Smooth muscle cell (in vitro differentiated cells): ENCODE measurements around the gene KNTC1. TPM values are rescaled to one million over a fixed set of nuclear protein-coding genes. Genes with fewer than 3 reads are reported as not detected.
"Not testable (repeated sequence)": the region's sequence is repeated elsewhere in the genome, so short reads cannot be mapped to it uniquely, and the experiment has no call there.

Experiments
- DNase-seq: peaks from one replicate; lab custom pipeline; 2025; ENCODE audit not compliant: unreplicated experiment; lab: John Stamatoyannopoulos, UW
- H2AFZ ChIP-seq: fragments of 200-600 bp; sonication (generic); 2 replicates; pipeline ENCODE4 v1.6.0; 2016; ENCODE audit warnings: antibody characterized with exemption, low read depth, mild to moderate bottlenecking
- H3F3A ChIP-seq: fragments of 200-600 bp; sonication (generic); 2 replicates; pipeline ENCODE4 v1.6.0; 2017; ENCODE audit warnings: antibody characterized with exemption, low read depth
- H3K27ac ChIP-seq: fragments of 200-600 bp; sonication (generic); 2 replicates; pipeline ENCODE4 v1.5.1; 2016; ENCODE audit warnings: low read depth, mild to moderate bottlenecking
- H3K27me3 ChIP-seq: fragments of 200-600 bp; sonication (generic); 2 replicates; pipeline ENCODE4 v1.6.1; 2016; ENCODE audit warnings: low read depth, mild to moderate bottlenecking
- H3K36me3 ChIP-seq: fragments of 200-600 bp; sonication (generic); 2 replicates; pipeline ENCODE4 v1.5.1; 2016; ENCODE audit warnings: low read depth
- H3K4me1 ChIP-seq: fragments of 200-600 bp; sonication (generic); 2 replicates; pipeline ENCODE4 v1.5.1; 2016; ENCODE audit warnings: low read depth
- H3K4me2 ChIP-seq: fragments of 200-600 bp; sonication (generic); 2 replicates; pipeline ENCODE4 v1.6.0; 2016; ENCODE audit warnings: mild to moderate bottlenecking
- H3K4me3 ChIP-seq: fragments of 200-600 bp; sonication (generic); 2 replicates; pipeline ENCODE4 v1.5.1; 2016; ENCODE audit warnings: mild to moderate bottlenecking
- H3K79me2 ChIP-seq: fragments of 200-600 bp; sonication (generic); 2 replicates; pipeline ENCODE4 v1.6.0; 2016; ENCODE audit warnings: low read depth, mild to moderate bottlenecking
- H3K9ac ChIP-seq: fragments of 200-600 bp; sonication (generic); 2 replicates; pipeline ENCODE4 v1.6.0; 2016; ENCODE audit warnings: low read depth
- H3K9me3 ChIP-seq: fragments of 200-600 bp; sonication (generic); replicated peaks from 2 replicates; pipeline ENCODE4 v1.5.1; 2016; ENCODE audit warnings: low read depth
- H4K20me1 ChIP-seq: fragments of 200-600 bp; sonication (generic); 2 replicates; pipeline ENCODE4 v1.6.0; 2016; ENCODE audit warnings: low read depth
- WGBS: methylation state at CpG from one replicate; pipeline ENCODE4 v1.1.7; 2016; ENCODE audit warnings: low lambda C conversion rate; 5-methylcytosine and 5-hydroxymethylcytosine counted together
- polyA plus RNA-seq: library from polyadenylated mRNA; unstranded; fragments of >200 nt; fragmentation: Nextera tagmentation; extraction: Ambion mirVana; gene quantifications from 2 replicates; pipeline ENCODE4 v1.2.1, GENCODE V29; 2016
- total RNA-seq: library from RNA; depleted of rRNA; stranded (reverse); fragments of >200 nt; gene quantifications from 2 replicates; pipeline ENCODE4 v1.2.3, GENCODE V29; 2014
- TF ChIP-seq, protein P1 (sequence below): fragments of 200-600 bp; sonication (generic); IDR thresholded peaks from 2 replicates; pipeline ENCODE4 v1.5.1; 2017; ENCODE audit warnings: borderline replicate concordance, mild to moderate bottlenecking, antibody characterized with exemption; ENCODE audit not compliant: insufficient read depth, poor library complexity, severe bottlenecking

KNTC1 gene
- total and polyA plus RNA-seq, 2 experiments from 2014 or later: 9.1 to 22.7 TPM

DNA sequence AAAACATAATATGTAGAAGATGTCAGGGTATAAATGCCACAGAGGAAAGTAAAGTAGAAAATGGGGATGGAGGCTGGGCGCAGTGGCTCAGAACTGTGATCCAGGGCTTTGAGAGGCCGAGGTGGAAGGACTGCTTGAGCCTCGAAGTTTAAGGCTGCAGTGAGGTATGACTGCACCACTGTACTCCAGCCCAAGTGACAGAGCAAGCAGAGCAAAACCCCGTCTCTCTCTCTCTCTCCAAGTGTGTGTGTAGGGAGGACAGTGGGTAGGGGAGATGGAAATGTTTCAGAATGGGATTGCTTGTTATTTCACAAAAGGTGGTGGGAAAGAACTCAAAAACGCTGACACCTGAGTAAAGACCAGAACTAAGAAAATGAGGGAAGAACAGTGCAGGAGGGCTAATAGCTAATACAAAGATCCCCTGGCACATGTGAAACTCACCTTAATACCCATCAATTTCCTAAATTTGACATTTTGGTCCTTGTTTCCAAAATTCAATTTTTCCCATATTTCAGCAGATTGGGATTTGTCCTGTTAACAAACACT lies 20.6 kb upstream of the KNTC1 start:
- Histone ChIP-seq H3K27ac (no peak overlapping the region), H3K27me3 (no peaks in the 10 kb centered on the region), H3K79me2 (peaks cover 37% of the 10 kb centered on the region), H4K20me1 (peaks cover 69% of the 10 kb centered on the region), H3K4me1 (no peaks in the 10 kb centered on the region), H2AFZ (no peak overlapping the region), H3K4me2 (no peak overlapping the region), H3K36me3 (peaks cover 58% of the 10 kb centered on the region), H3K9me3 (no peaks in the 10 kb centered on the region), H3F3A (peaks cover 65% of the 10 kb centered on the region), H3K4me3 (no peak overlapping the region), H3K9ac (no peak overlapping the region)
- over 99% methylated on average over 5 of the region's 5 CpGs for WGBS
- TF ChIP-seq, protein P1, sequence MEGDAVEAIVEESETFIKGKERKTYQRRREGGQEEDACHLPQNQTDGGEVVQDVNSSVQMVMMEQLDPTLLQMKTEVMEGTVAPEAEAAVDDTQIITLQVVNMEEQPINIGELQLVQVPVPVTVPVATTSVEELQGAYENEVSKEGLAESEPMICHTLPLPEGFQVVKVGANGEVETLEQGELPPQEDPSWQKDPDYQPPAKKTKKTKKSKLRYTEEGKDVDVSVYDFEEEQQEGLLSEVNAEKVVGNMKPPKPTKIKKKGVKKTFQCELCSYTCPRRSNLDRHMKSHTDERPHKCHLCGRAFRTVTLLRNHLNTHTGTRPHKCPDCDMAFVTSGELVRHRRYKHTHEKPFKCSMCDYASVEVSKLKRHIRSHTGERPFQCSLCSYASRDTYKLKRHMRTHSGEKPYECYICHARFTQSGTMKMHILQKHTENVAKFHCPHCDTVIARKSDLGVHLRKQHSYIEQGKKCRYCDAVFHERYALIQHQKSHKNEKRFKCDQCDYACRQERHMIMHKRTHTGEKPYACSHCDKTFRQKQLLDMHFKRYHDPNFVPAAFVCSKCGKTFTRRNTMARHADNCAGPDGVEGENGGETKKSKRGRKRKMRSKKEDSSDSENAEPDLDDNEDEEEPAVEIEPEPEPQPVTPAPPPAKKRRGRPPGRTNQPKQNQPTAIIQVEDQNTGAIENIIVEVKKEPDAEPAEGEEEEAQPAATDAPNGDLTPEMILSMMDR: no peak
- no peak for DNase-seq

DNA sequence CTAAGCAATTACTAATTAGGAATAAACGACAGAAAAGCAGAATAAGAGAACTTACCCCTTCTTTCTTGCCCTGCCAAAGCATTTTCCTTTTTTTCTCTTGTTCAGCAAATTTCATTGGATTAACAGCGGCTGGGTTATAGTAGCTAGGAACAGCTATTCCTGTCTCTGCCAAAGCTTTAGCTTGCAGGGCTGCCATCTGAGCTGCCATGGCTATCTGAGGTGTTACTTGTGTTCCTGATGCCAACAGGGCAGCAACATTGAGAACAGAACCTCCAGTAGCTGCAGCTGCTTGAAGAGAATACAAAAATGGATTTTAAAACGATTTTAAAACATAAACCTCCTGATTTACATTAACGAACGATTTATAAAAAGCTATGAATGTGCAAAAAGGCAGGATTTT lies 18.9 kb upstream of the KNTC1 start:
- Histone ChIP-seq H3F3A (peaks cover 65% of the 10 kb centered on the region), H3K27ac (no peak overlapping the region), H4K20me1 (peaks cover 86% of the 10 kb centered on the region), H3K9me3 (no peaks in the 10 kb centered on the region), H3K9ac (no peak overlapping the region), H3K36me3 (peaks cover 69% of the 10 kb centered on the region), H2AFZ (no peak overlapping the region), H3K27me3 (no peaks in the 10 kb centered on the region), H3K4me3 (no peak overlapping the region), H3K4me1 (no peaks in the 10 kb centered on the region), H3K79me2 (peaks cover 48% of the 10 kb centered on the region), H3K4me2 (no peak overlapping the region)
- no peak for DNase-seq
- TF ChIP-seq, protein P1: no peak
- 96% methylated on average over 5 of the region's 5 CpGs for WGBS

DNA sequence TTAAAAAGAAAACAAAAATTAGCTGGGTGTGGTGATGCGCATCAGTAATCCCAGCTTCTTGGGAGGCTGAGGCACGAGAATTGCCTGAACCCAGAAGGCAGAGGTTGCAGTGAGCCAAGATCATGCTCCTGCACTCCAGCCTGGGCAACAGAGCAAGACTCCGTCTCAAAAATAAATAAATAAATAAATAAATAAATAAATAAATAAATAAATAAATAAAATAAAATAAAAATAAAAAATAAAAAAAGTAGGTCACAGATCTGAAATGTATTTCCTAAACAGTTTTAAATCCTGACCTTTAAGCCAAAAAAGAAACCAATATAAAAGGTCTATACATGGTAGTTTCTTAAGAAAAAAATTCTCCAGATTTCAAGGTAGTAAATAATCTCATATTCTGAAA lies 14.0 kb upstream of the KNTC1 start:
- Histone ChIP-seq H4K20me1 (peaks cover 100% of the 10 kb centered on the region), H3K36me3 (peaks cover 76% of the 10 kb centered on the region), H3F3A (peaks cover 33% of the 10 kb centered on the region), H3K79me2 (peaks cover 75% of the 10 kb centered on the region)
- H3K27me3 ChIP-seq, H3K4me2 ChIP-seq, H3K4me3 ChIP-seq, H3K9me3 ChIP-seq, H3K9ac ChIP-seq, H2AFZ ChIP-seq, DNase-seq, H3K27ac ChIP-seq, H3K4me1 ChIP-seq: not testable (repeated sequence)
- 79% methylated on average over 3 of the region's 3 CpGs for WGBS

DNA sequence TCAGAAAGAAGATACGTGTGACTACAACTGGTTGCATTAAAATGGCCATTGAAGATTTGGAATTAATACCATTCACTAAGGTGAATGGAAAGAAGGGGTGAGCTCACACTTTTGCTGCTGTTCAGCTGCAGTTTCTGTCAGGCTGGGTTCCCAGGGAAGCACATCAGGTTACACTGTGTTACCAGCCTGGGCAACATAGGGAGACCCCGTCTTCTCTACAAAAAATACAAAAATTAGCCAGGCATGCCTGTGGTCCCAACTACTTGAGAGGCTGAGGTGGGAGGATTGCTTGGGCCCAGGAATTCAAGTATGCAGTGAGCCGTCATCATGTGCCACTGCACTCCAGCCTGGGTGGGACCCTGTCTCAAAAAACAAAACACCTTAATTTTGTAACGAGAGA lies 13.4 kb upstream of the KNTC1 start:
- peaks cover 33% of the 10 kb centered on the region for H3F3A ChIP-seq
- peaks cover 71% of the 10 kb centered on the region for H3K79me2 ChIP-seq

More for the DNA sequence above, 13.4 kb upstream of the KNTC1 start:
- H4K20me1 ChIP-seq: peaks cover 100% of the 10 kb centered on the region
- H3K9ac ChIP-seq: no peak overlapping the region
- H3K27ac ChIP-seq: no peak overlapping the region
- TF ChIP-seq, protein P1: no peak
- peaks cover 72% of the 10 kb centered on the region for H3K36me3 ChIP-seq
- no peaks in the 10 kb centered on the region for H3K27me3 ChIP-seq
- H3K9me3 ChIP-seq: no peaks in the 10 kb centered on the region
- DNase-seq: no peak
- WGBS: 95% methylated on average over 4 of the region's 4 CpGs
- H2AFZ ChIP-seq: no peak overlapping the region
- no peak overlapping the region for H3K4me3 ChIP-seq
- no peaks in the 10 kb centered on the region for H3K4me1 ChIP-seq
- no peak overlapping the region for H3K4me2 ChIP-seq
